A549 (cell line): ENCODE measurements around the gene ARHGAP10.

Source experiments
- CTCF ChIP-seq: fragments of >200 bp; sonication (Bioruptor Twin); formaldehyde crosslinking; IDR thresholded peaks from 3 replicates; pipeline ENCODE4 v1.5.1; 2016
- GATA3 ChIP-seq: IDR thresholded peaks from 2 replicates; pipeline ENCODE4 v1.6.1; 2012; ENCODE audit warnings: borderline replicate concordance
- MAFK ChIP-seq: fragments of 450-650 bp; IDR thresholded peaks from 2 replicates; pipeline ENCODE4 v1.6.1; 2014; ENCODE audit not compliant: partially characterized antibody
- MAX ChIP-seq: IDR thresholded peaks from 2 replicates; pipeline ENCODE4 v1.6.1; 2012
- POLR2A ChIP-seq: IDR thresholded peaks from 2 replicates; pipeline ENCODE4 v1.6.1; 2012; ENCODE audit warnings: mild to moderate bottlenecking, low read length
- REST ChIP-seq: fragments of 200-600 bp; sonication (generic); IDR thresholded peaks from 2 replicates; pipeline ENCODE4 v1.6.1; 2016; ENCODE audit warnings: antibody characterized with exemption, mild to moderate bottlenecking, moderate library complexity

GRCh38 chr4:147735413-147736301, 3.8 kb downstream of the ARHGAP10 start:
- no peak for TF ChIP-seq CTCF
- TF ChIP-seq GATA3 = no peak
- no peak for TF ChIP-seq MAFK
- TF ChIP-seq POLR2A = no peak
- no peak for TF ChIP-seq REST
- TF ChIP-seq MAX = no peak
